Measurements from ENCODE around the gene SUCO.
"Not testable (repeated sequence)": the region's sequence is repeated elsewhere in the genome, so short reads cannot be mapped to it uniquely, and the experiment has no call there.

SUCO gene

DNA sequence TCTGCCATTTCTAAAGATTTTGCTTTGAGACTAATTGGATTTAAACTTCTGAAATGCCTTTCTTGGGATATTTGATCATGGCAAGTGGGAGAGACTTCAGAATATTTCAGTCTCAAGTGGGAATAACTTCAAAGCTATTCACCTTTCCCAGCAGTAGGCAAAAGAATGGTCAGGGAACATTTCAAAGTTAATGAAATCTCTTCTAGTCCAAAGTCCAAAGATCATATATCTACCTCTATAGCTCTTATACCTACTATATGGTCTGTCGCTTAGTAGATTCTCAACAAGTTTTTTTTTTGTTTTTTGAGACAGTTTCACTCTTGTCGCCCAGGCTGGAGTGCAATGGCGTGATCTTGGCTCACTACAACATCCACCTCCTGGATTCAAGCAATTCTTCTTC is 44.6 kb upstream of the SUCO start:
- TF ChIP-seq, protein P1, sequence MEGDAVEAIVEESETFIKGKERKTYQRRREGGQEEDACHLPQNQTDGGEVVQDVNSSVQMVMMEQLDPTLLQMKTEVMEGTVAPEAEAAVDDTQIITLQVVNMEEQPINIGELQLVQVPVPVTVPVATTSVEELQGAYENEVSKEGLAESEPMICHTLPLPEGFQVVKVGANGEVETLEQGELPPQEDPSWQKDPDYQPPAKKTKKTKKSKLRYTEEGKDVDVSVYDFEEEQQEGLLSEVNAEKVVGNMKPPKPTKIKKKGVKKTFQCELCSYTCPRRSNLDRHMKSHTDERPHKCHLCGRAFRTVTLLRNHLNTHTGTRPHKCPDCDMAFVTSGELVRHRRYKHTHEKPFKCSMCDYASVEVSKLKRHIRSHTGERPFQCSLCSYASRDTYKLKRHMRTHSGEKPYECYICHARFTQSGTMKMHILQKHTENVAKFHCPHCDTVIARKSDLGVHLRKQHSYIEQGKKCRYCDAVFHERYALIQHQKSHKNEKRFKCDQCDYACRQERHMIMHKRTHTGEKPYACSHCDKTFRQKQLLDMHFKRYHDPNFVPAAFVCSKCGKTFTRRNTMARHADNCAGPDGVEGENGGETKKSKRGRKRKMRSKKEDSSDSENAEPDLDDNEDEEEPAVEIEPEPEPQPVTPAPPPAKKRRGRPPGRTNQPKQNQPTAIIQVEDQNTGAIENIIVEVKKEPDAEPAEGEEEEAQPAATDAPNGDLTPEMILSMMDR (IDR thresholded peaks at IDR 0.05; ENCODE audit: insufficient read depth, missing control alignments) = no peak
- FAIRE-seq (peak; percentile 56), DNase-seq (ENCODE audit: insufficient read length, low spot score) (no peak)

DNA sequence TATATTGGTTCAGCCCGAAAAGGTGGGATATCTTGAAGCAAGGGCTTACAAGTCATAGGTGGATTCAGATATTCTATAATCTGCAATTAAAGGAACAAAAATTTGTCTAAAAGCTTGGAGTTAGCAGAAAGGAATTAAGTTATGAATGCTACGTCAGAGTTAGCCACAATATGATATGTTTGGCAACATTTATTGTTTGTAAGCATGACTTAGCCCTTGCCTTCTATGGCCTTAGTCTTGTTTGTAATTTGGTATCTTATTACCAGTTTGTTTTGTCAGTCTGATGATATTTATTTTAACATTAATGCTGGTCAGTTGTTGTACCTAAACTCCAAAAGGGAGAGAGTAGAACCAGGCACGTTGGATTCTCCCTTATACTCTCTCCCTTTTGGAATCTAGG is 43.1 kb upstream of the SUCO start:
- FAIRE-seq (no peak), DNase-seq (ENCODE audit: insufficient read length, low spot score) (no peak)
- TF ChIP-seq, protein P1 (IDR thresholded peaks at IDR 0.05; ENCODE audit: insufficient read depth, missing control alignments) = no peak

DNA sequence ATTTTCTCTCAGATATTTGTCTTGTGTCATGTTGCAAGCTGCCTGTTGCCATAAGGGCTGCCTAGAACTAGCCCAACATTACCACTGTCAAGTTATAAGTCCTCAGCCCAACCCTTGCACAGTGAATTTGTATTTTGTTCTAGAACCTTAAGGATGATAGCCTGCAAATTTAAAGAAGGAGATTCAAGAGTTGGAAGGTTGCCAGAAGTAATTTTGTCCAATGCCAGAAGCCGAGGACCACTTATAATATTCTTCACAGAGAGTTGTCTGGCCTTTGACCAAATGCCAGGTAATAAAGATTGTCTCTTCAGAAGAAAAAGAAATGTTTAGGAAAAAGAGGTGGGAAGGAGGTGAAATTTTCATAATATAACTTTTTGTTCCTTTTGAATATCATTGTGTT is 40.5 kb upstream of the SUCO start:
- TF ChIP-seq, protein P1 (IDR thresholded peaks at IDR 0.05; ENCODE audit: insufficient read depth, missing control alignments) = no peak
- FAIRE-seq (no peak), DNase-seq (ENCODE audit: insufficient read length, low spot score) (no peak)

DNA sequence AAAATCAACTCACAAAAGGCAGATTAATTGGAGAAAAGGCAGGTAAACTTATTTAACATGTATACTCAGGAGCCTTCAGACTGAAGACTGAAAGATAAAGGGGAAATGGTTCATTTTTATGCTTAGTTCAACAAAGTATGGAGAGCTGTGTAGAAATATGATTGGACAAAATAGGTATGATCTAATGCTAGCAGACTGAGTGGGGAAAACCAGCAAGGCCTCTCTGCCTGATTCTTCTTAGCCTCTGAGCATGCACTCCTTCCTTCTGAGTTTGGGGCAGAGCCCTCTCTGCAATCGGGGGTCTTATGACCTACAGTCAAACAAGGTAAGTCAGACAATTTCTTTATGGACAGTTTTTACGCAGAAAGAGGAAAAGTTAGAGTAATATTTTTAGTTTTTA is 38.8 kb upstream of the SUCO start:
- DNase-seq (ENCODE audit: insufficient read length, low spot score) (no peak), FAIRE-seq (no peak)
- TF ChIP-seq, protein P1 (IDR thresholded peaks at IDR 0.05; ENCODE audit: insufficient read depth, missing control alignments) = no peak

DNA sequence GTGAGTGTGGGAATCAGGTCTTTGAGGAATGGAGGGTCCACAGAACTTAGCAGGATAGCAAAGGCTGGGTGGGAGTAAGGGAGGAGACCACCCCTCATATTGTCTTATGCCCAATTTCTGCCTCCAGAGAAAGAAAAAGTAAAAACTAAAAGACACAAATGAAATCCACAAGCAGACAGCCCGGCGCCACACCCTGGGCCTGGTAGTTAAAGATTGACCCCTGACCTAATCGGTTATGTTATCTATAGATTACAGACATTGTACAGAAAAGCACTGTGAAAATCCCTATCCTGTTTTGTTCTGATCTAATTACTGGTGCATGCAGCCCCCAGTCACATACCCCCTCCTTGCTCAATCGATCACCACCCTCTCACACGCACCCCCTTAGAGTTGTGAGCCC is 36.8 kb upstream of the SUCO start:
- not testable (repeated sequence) for DNase-seq (ENCODE audit: insufficient read length, low spot score); FAIRE-seq

DNA sequence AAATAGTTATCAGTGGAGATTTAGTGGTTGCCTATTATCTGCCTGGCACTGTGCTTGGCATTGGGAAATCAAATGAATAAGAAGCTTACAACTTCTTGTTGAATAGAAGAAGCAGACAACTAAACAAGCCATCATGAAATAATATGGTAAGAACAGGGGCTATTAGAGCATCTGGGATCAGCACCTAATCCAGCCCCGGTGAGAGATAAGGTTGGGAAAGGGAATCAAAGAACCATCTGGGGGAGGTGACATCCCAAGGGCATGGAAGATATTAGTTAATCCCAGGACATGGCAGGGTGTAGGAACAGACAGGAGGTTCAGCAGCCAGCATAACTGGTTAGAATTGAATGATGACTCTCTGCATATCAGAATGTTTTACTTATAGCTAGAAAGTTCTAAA is 36.3 kb upstream of the SUCO start:
- DNase-seq (ENCODE audit: insufficient read length, low spot score) (no peak), FAIRE-seq (no peak)
- TF ChIP-seq, protein P1 (IDR thresholded peaks at IDR 0.05; ENCODE audit: insufficient read depth, missing control alignments) = no peak

DNA sequence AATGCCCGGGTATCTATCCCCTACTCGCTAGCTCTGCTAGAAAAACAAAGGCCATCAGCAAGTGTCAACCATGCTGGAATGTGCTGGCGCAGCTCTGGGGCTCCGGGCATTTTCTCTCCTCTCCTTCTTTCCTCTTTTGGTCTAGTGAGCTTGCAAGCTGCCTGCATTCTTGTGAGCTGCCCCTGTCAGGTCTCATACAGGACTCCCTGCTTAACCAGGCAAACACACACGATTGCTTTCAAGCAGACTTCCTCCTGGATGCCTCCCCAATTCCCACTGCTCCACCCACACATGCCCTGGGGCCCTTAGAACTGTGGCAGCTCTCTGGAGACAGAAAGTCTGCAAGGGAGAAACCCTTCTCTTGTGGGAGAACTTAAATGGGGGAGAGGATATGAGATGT is 35.7 kb upstream of the SUCO start:
- TF ChIP-seq, protein P1 (IDR thresholded peaks at IDR 0.05; ENCODE audit: insufficient read depth, missing control alignments) = no peak
- DNase-seq (ENCODE audit: insufficient read length, low spot score) = no peak
- FAIRE-seq = no peak

DNA sequence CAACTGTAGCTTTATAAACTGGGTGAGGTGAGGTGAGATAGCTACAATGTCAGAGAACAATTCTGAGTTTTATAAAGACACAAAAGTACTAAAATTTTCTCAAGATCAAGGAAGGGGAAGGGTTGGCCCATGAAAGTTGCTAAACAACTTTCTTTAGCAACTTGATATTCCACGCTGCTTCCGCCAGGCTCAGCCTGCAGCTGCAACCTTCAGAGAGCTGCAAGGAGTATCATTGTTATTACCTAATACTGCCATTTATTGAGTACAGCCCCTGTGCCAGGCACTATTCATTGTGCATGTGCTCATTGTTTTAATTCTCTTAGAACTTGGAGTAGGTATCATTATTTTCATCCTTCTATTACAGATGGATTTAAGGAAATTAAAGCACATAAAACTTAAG is 34.1 kb upstream of the SUCO start:
- DNase-seq (ENCODE audit: insufficient read length, low spot score) (no peak), FAIRE-seq (no peak)
- TF ChIP-seq, protein P1 (IDR thresholded peaks at IDR 0.05; ENCODE audit: insufficient read depth, missing control alignments) = no peak

Data from D721Med (cell line).